ENCODE data around the gene MAP4K1. TPM values are rescaled to one million over a fixed set of nuclear protein-coding genes. Genes with fewer than 3 reads are reported as not detected.

MAP4K1 gene
- total and polyA plus RNA-seq, 2 of the 13 experiments (the other 11 are each of a cell fraction or from before 2014, with no cell fraction given): 0.24 to 0.89 TPM

- Histone ChIP-seq H3K4me1 (ENCODE audit: insufficient read depth, low read length) (no peaks in the 10 kb centered on the region), H3K36me3 (replicated peaks in 1 of 2; ENCODE audit: control insufficient read depth in 1 of 2, insufficient read depth in 2 of 2, low read length in 2 of 2) (no peaks in the 10 kb centered on the region), H3K9ac (ENCODE audit: insufficient read depth, low read depth, low read length) (no peak overlapping the region), H3K27ac (ENCODE audit: extremely low read length, insufficient read depth, low read length) (no peak overlapping the region), H3K4me3 (replicated peaks in 1 of 3; ENCODE audit: insufficient read depth in 1 of 3, low read depth in 2 of 3, low read length in 3 of 3) (no peak overlapping the region), H3K4me2 (ENCODE audit: low read depth, low read length) (no peak overlapping the region), H2AFZ (ENCODE audit: low read length) (no peak overlapping the region), H4K20me1 (ENCODE audit: insufficient read depth, low read length) (no peaks in the 10 kb centered on the region), H3K27me3 (ENCODE audit: control insufficient read depth in 1 of 2, insufficient read depth in 2 of 2, low read length in 2 of 2) (peaks cover 2 to 6% of the 10 kb centered on the region in 2 experiments; a peak in 2 of 5 replicates), H3K9me3 (ENCODE audit: low read length) (no peaks in the 10 kb centered on the region), H3K79me2 (ENCODE audit: insufficient read depth, low read length) (no peaks in the 10 kb centered on the region)
- FAIRE-seq (no peak), ATAC-seq (no peak), DNase-seq (ENCODE audit: low spot score) (no peak)
- 13% methylated on average over 6 of the region's 6 CpGs for WGBS (ENCODE audit: low lambda C conversion rate)
- ChIA-PET POLR2A (no interaction called here), CTCF (ENCODE audit: low intra/inter-chr PET ratio, low total read pairs) (no interaction called here)
- in situ Hi-C loops (cut with HindIII; ENCODE audit: extremely low pct_ligation_motif_present, low pct_unique_long_range_greater_than_20kb) (no loop called here), intact Hi-C loops (cut with micrococcal nuclease; ENCODE audit: unreplicated experiment) (no loop called here)
- BruUV-seq (replicated peaks): no TSS peak
- TF ChIP-seq GTF2F1 (IDR thresholded peaks at IDR 0.05; ENCODE audit: low read length) (no peak), YEATS2 (CRISPR knock-in tag; IDR thresholded peaks at IDR 0.05; ENCODE audit: borderline replicate concordance) (no peak), KDM3A (CRISPR knock-in tag; IDR thresholded peaks at IDR 0.05; ENCODE audit: low read depth) (no peak), ZBTB25 (CRISPR knock-in tag; IDR thresholded peaks at IDR 0.05) (no peak), HINFP (CRISPR knock-in tag; IDR thresholded peaks at IDR 0.05; ENCODE audit: low read depth) (no peak), IKZF1 (IDR thresholded peaks at IDR 0.05) (no peak), MYPOP (CRISPR knock-in tag; IDR thresholded peaks at IDR 0.05) (no peak), KDM5B (CRISPR knock-in tag; IDR thresholded peaks at IDR 0.05; ENCODE audit: borderline replicate concordance) (no peak)
Measured at GRCh38 chr19:38562096-38562495, 55.7 kb downstream of the MAP4K1 start.

Data from HepG2 (cell line).